GM23248 (cell line): Measurements from ENCODE around the gene LIPG. TPM values are rescaled to one million over a fixed set of nuclear protein-coding genes. Genes with fewer than 3 reads are reported as not detected.
A peak's percentile ranks its signal among the peaks of the same experiment; 100 is the strongest.

ENCODE experiments used
- DNase-seq: peaks from one replicate; pipeline ENCODE4 v3.0.0-alpha.2; 2015
- H2AFZ ChIP-seq: fragments of 200-600 bp; sonication (generic); 2 replicates; pipeline ENCODE4 v1.6.1; 2016; ENCODE audit warnings: antibody characterized with exemption
- H3F3A ChIP-seq: fragments of 200-600 bp; sonication (generic); 2 replicates; pipeline ENCODE4 v1.6.1; 2016; ENCODE audit warnings: mild to moderate bottlenecking, antibody characterized with exemption, mixed run types; ENCODE audit not compliant: insufficient read depth
- H3K27ac ChIP-seq: fragments of 200-600 bp; sonication (generic); 2 replicates; pipeline ENCODE4 v1.5.1; 2016; ENCODE audit warnings: mild to moderate bottlenecking
- H3K27me3 ChIP-seq: fragments of 200-600 bp; sonication (generic); replicated peaks from 2 replicates; pipeline ENCODE4 v1.6.1; 2016; ENCODE audit warnings: mild to moderate bottlenecking; ENCODE audit not compliant: insufficient read depth
- H3K36me3 ChIP-seq: fragments of 200-600 bp; sonication (generic); 2 replicates; pipeline ENCODE4 v1.6.1; 2016; ENCODE audit warnings: low read depth, mild to moderate bottlenecking
- H3K4me1 ChIP-seq: fragments of 200-600 bp; sonication (generic); 2 replicates; pipeline ENCODE4 v1.6.1; 2016; ENCODE audit warnings: mild to moderate bottlenecking; ENCODE audit not compliant: insufficient read depth
- H3K4me2 ChIP-seq: fragments of 200-600 bp; sonication (generic); one replicate; pipeline ENCODE4 v1.6.1; 2016; ENCODE audit warnings: mild to moderate bottlenecking; ENCODE audit not compliant: unreplicated experiment
- H3K4me3 ChIP-seq: fragments of 200-600 bp; sonication (generic); 2 replicates; pipeline ENCODE4 v1.5.1; 2016; ENCODE audit warnings: mild to moderate bottlenecking
- H3K79me2 ChIP-seq: fragments of 200-600 bp; sonication (generic); 2 replicates; pipeline ENCODE4 v1.6.1; 2016; ENCODE audit warnings: mild to moderate bottlenecking; ENCODE audit not compliant: insufficient read depth
- H3K9ac ChIP-seq: fragments of 200-600 bp; sonication (generic); 2 replicates; pipeline ENCODE4 v1.6.1; 2016; ENCODE audit warnings: mild to moderate bottlenecking
- H3K9me2 ChIP-seq: fragments of 200-600 bp; sonication (generic); 2 replicates; pipeline ENCODE4 v1.6.1; 2016; ENCODE audit warnings: mixed run types, mild to moderate bottlenecking, moderate library complexity; ENCODE audit not compliant: insufficient read depth
- H3K9me3 ChIP-seq: fragments of 200-600 bp; sonication (generic); one replicate; pipeline ENCODE4 v1.6.1; 2017; ENCODE audit warnings: low read depth
- H4K20me1 ChIP-seq: fragments of 200-600 bp; sonication (generic); 2 replicates; pipeline ENCODE4 v1.6.0; 2016; ENCODE audit not compliant: insufficient read depth
- EZH2 ChIP-seq: fragments of 200-600 bp; sonication (generic); IDR thresholded peaks from 2 replicates; pipeline ENCODE4 v1.6.1; 2018; ENCODE audit warnings: antibody characterized with exemption, mild to moderate bottlenecking; ENCODE audit not compliant: insufficient read depth, poor library complexity, severe bottlenecking
- EZH2phosphoT487 ChIP-seq: fragments of 200-600 bp; sonication (generic); IDR thresholded peaks from 2 replicates; pipeline ENCODE4 v1.6.1; 2018; ENCODE audit warnings: antibody characterized with exemption, moderate library complexity, mild to moderate bottlenecking, low read depth; ENCODE audit not compliant: insufficient read depth
- WGBS, 2 experiments: methylation state at CpG; one replicate each; pipeline ENCODE4 v1.1.6; 2015 to 2017; ENCODE audit warnings: low lambda C conversion rate in 2 of 2, low coverage in 1 of 2; ENCODE audit errors: missing lambda C conversion rate in 2 of 2; 5-methylcytosine and 5-hydroxymethylcytosine counted together
- in situ Hi-C: fragments of 300-500 bp; cut with MboI; formaldehyde crosslinking; loops from 2 replicates; pipeline ENCODE4 v1.15.0; 2020
- polyA plus RNA-seq: library from polyadenylated mRNA; unstranded; fragments of >200 nt; fragmentation: Nextera tagmentation; extraction: Ambion mirVana; gene quantifications from 2 replicates; pipeline ENCODE4 v1.2.1, GENCODE V29; 2016
- total RNA-seq: library from RNA; depleted of rRNA; stranded (reverse); fragments of >200 nt; shearing (Covaris generic); gene quantifications from 2 replicates; pipeline ENCODE4 v1.2.3, GENCODE V29; 2014

LIPG gene
- total and polyA plus RNA-seq, 2 experiments from 2014 or later = 0.38 to 0.43 TPM

DNA sequence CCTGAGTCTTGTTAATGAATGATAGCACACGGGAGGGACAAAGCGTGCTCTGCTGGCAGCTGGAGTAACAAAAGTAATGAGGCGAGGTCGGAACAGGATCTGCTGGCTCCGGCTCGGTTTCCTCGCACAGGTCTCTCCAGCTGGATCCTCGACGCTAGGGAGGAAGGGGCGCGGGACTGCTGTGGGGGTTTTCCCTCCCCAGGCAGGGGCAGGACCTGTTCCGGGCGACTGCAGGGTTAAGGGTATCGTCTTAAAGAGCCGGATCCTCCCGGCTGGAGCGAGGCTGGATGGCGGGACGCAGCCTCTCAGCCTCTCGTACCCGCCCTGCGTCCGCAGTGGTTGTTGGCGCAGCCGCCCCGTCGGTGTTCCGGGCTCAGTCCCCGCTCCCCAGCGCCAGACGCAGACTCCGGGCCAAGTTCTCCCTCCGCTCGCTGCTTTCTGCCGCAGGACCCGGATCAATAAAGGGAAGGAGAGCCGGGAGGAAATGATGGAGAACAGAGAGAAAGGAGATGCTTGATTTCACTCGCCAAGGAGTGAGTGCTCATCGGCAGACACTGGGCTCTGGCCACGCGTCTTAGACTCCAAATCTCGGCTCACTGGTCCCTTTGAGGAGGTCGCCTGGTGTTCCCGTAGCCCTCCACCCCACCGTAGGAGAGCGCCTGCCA is 1.1 kb upstream of the LIPG start:
- peaks cover 8% of the 10 kb centered on the region; the same call in 1 of the 2 replicates for H3K4me1 ChIP-seq
- peak; percentile 40 for DNase-seq
- H2AFZ ChIP-seq = peak overlapping the region; percentile 70
- H3F3A ChIP-seq = peaks cover 10% of the 10 kb centered on the region; the same call in 1 of the 2 replicates
- H3K4me3 ChIP-seq = peak overlapping the region; percentile 63
- in situ Hi-C loops = loop anchor here (10.0 kb wide), 2 partner anchors 224 to 304 kb away; no protein-coding TSS in a partner anchor
- H3K9ac ChIP-seq = no peak overlapping the region
- no peaks in the 10 kb centered on the region for H3K9me2 ChIP-seq
- no peak for TF ChIP-seq EZH2phosphoT487
- TF ChIP-seq EZH2 = no peak
- H3K27ac ChIP-seq = no peak overlapping the region
- H4K20me1 ChIP-seq = no peaks in the 10 kb centered on the region
- H3K9me3 ChIP-seq = no peaks in the 10 kb centered on the region
- no peaks in the 10 kb centered on the region for H3K79me2 ChIP-seq
- 2 to 4% methylated on average over 38 to 46 of the region's 46 CpGs for WGBS, 2 experiments
- no peaks in the 10 kb centered on the region for H3K36me3 ChIP-seq
- H3K4me2 ChIP-seq = peak overlapping the region; percentile 74
- H3K27me3 ChIP-seq = peaks cover 38% of the 10 kb centered on the region

DNA sequence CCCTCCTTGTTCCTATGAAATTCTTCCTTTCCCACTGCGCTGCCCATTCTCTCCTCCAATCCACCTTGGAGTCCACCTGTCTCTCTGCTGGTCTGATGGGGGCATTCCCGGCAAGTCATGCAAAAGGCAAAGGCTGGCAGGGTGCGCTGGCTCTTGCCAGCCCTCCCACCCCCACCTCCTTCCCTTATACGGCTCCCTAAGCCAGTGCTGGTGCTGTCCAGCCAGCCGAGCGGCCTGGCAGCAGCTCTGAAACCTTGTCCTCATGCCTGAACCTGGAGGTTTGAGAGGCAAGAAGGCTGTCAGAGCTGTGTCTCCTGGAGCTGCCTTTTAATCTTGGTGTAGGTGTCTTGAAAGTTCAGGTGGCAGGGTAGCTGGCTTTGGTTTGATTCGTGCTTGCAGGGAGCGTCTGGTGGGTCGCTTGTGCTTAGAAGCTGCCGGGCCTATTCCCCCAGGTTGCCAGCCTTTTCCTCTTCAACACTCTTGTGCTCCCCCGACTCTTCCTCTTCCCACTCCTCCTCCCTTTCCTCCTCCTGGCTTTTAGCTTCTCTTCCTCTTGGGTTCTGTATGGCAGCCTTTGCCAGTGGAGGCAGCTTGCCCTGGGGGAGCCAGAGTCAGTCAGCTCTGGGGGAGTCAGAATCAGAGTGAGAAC is 748 bp downstream of the LIPG start:
- Histone ChIP-seq H3K27ac (no peak overlapping the region), H3K4me2 (peak overlapping the region; percentile 74), H3K9me3 (no peaks in the 10 kb centered on the region), H3K9me2 (no peaks in the 10 kb centered on the region), H3K9ac (no peak overlapping the region), H2AFZ (no peak overlapping the region), H3F3A (peaks cover 10% of the 10 kb centered on the region; the same call in 1 of the 2 replicates), H3K36me3 (no peaks in the 10 kb centered on the region), H4K20me1 (no peaks in the 10 kb centered on the region), H3K4me1 (peaks cover 8% of the 10 kb centered on the region; the same call in 1 of the 2 replicates), H3K79me2 (no peaks in the 10 kb centered on the region), H3K27me3 (peaks cover 44% of the 10 kb centered on the region), H3K4me3 (no peak overlapping the region)
- DNase-seq = peak; percentile 9
- in situ Hi-C loops = loop anchor here (10.0 kb wide), 2 partner anchors 222 to 302 kb away; no protein-coding TSS in a partner anchor
- 77 to 80% methylated on average over 10 to 11 of the region's 11 CpGs for WGBS, 2 experiments
- TF ChIP-seq EZH2 (no peak), EZH2phosphoT487 (no peak)

DNA sequence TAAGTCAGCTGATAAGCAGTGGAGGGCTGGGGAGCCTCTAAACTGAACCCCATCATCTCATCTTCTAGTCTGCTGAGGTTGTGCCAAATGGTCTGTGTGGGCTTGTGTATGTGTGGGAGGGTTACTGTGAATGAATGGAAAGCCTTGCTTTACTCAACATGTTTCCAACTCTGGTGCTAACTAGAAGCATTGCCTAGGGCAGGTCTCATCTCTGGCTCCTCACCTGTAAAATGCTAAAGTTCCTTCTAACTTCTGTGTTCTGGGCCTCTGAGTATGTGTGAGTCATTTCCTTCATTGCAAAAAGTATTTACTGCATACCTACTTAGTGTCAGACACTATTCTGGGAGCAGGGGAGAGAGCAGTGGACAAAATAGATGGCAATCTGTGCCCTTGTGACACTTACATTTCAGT is 1.3 kb downstream of the LIPG start:
- peak; percentile 42 for DNase-seq
- Histone ChIP-seq H3K4me1 (peaks cover 8% of the 10 kb centered on the region; the same call in 1 of the 2 replicates), H3K27me3 (peaks cover 44% of the 10 kb centered on the region), H3K9me3 (no peaks in the 10 kb centered on the region), H3K4me2 (peak overlapping the region; percentile 28), H3K9ac (no peak overlapping the region), H4K20me1 (no peaks in the 10 kb centered on the region), H3K4me3 (no peak overlapping the region), H3K27ac (no peak overlapping the region), H3K9me2 (no peaks in the 10 kb centered on the region), H3K36me3 (no peaks in the 10 kb centered on the region), H3K79me2 (no peaks in the 10 kb centered on the region), H2AFZ (no peak overlapping the region), H3F3A (peaks cover 10% of the 10 kb centered on the region; the same call in 1 of the 2 replicates)
- no peak for TF ChIP-seq EZH2
- no peak for TF ChIP-seq EZH2phosphoT487
- in situ Hi-C loops = loop anchor here (10.0 kb wide), 2 partner anchors 222 to 302 kb away; no protein-coding TSS in a partner anchor

- Histone ChIP-seq H2AFZ (no peak overlapping the region), H3K4me3 (no peak overlapping the region), H3K27me3 (peaks cover 44% of the 10 kb centered on the region), H3K36me3 (no peaks in the 10 kb centered on the region), H3K4me2 (no peak overlapping the region), H3K27ac (no peak overlapping the region), H3K9me3 (no peaks in the 10 kb centered on the region), H4K20me1 (no peaks in the 10 kb centered on the region), H3K9me2 (no peaks in the 10 kb centered on the region), H3K79me2 (no peaks in the 10 kb centered on the region), H3K9ac (no peak overlapping the region), H3K4me1 (peaks cover 8% of the 10 kb centered on the region; the same call in 1 of the 2 replicates), H3F3A (peaks cover 10% of the 10 kb centered on the region; the same call in 1 of the 2 replicates)
- in situ Hi-C loops = loop anchor here (10.0 kb wide), 2 partner anchors 221 to 301 kb away; no protein-coding TSS in a partner anchor
- 80 to 84% methylated on average over 8 of the region's 8 CpGs for WGBS, 2 experiments
- peak; percentile 3 for DNase-seq
- TF ChIP-seq EZH2phosphoT487 (no peak), EZH2 (no peak)
Measured at GRCh38 chr18:49563701-49564517, 2.1 kb downstream of the LIPG start.
